CD8-positive, alpha-beta memory T cell (primary cell): ENCODE measurements around the gene SELE. TPM values are rescaled to one million over a fixed set of nuclear protein-coding genes. Genes with fewer than 3 reads are reported as not detected.

Experiments
- CTCF ChIA-PET: fragments of 350-600 bp; sonication (Branson Sonifier 250); formaldehyde crosslinking; loops from one replicate; lab custom pipeline; 2021; ENCODE audit warnings: antibody characterized with exemption; lab: Charles Lee
- POLR2A ChIA-PET: fragments of 350-600 bp; sonication (Branson Sonifier 250); formaldehyde crosslinking; loops from one replicate; lab custom pipeline; 2021; ENCODE audit warnings: antibody characterized with exemption; lab: Charles Lee
- DNase-seq, 5 donors: peaks; one replicate each; pipeline versions ENCODE4 v3.0.0 to v3.0.0-alpha.2; 2020 to 2022; ENCODE audit warnings: mixed read lengths in 1 of 5
- H3K27ac ChIP-seq: one replicate; pipeline ENCODE4 v1.7.0; 2013; ENCODE audit warnings: low read depth, mild to moderate bottlenecking, low read length, moderate library complexity
- H3K27me3 ChIP-seq: 2 replicates; pipeline ENCODE4 v1.7.0; 2013; ENCODE audit warnings: low read length, mild to moderate bottlenecking; ENCODE audit not compliant: insufficient read depth, poor library complexity, severe bottlenecking
- H3K36me3 ChIP-seq: 2 replicates; pipeline ENCODE4 v1.7.0; 2013; ENCODE audit warnings: mild to moderate bottlenecking, low read length, moderate library complexity; ENCODE audit not compliant: insufficient read depth
- H3K4me1 ChIP-seq: 2 replicates; pipeline ENCODE4 v1.7.0; 2013; ENCODE audit warnings: mild to moderate bottlenecking, low read length, moderate library complexity; ENCODE audit not compliant: insufficient read depth
- H3K4me3 ChIP-seq: 2 replicates; pipeline ENCODE4 v1.7.0; 2013; ENCODE audit warnings: mild to moderate bottlenecking, low read length
- H3K9me3 ChIP-seq: 2 replicates; pipeline ENCODE4 v1.7.0; 2013; ENCODE audit warnings: mild to moderate bottlenecking, low read length
- H3K27ac Mint-ChIP-seq, 8 donors: one replicate each; pipeline ENCODE4 v1.8.0; 2020 to 2021; ENCODE audit warnings: mixed read lengths in 8 of 8, mild to moderate bottlenecking in 6 of 8, inconsistent platforms in 3 of 8, moderate library complexity in 3 of 8
- H3K27me3 Mint-ChIP-seq, 2 donors: one replicate each; pipeline ENCODE4 v1.8.0; 2020 to 2021; ENCODE audit warnings: mixed read lengths in 2 of 2, mild to moderate bottlenecking in 1 of 2, moderate library complexity in 1 of 2
- H3K36me3 Mint-ChIP-seq, 3 donors: one replicate each; pipeline ENCODE4 v1.8.0; 2020 to 2021; ENCODE audit warnings: mixed read lengths in 3 of 3, inconsistent platforms in 1 of 3, mild to moderate bottlenecking in 1 of 3
- H3K4me1 Mint-ChIP-seq, 3 donors: one replicate each; pipeline ENCODE4 v1.8.0; 2020 to 2021; ENCODE audit warnings: mixed read lengths in 3 of 3, inconsistent platforms in 1 of 3, mild to moderate bottlenecking in 1 of 3
- H3K4me3 Mint-ChIP-seq, 7 donors: one replicate each; pipeline ENCODE4 v1.8.0; 2020 to 2021; ENCODE audit warnings: mixed read lengths in 7 of 7, mild to moderate bottlenecking in 6 of 7, moderate library complexity in 4 of 7, inconsistent platforms in 2 of 7
- H3K9me3 Mint-ChIP-seq, 5 donors: one replicate each; pipeline ENCODE4 v1.8.0; 2020 to 2022; ENCODE audit warnings: mixed read lengths in 5 of 5, mild to moderate bottlenecking in 3 of 5, moderate library complexity in 2 of 5, inconsistent platforms in 1 of 5
- polyA plus RNA-seq: library from polyadenylated mRNA; unstranded; fragments of 300-500 nt; fragmentation: Illumina TruSeq; gene quantifications from one replicate; pipeline ENCODE4 v1.2.3, GENCODE V29; 2021
- total RNA-seq, 2 experiments: library from RNA; stranded (reverse); gene quantifications; one replicate each; pipeline ENCODE4 v1.2.3, GENCODE V29; 2021

The SELE gene
- total and polyA plus RNA-seq, 3 experiments from 2014 or later = 0.06 TPM; not detected in 2

- no peaks in the 10 kb centered on the region for H3K36me3 ChIP-seq
- no peaks in the 10 kb centered on the region for H3K27me3 ChIP-seq
- CTCF ChIA-PET = no interaction called here
- H3K27ac ChIP-seq = no peak overlapping the region
- Mint-ChIP-seq H3K9me3 (no peaks in the 10 kb centered on the region), H3K27ac (no peak overlapping the region), H3K4me3 (no peak overlapping the region), H3K4me1 (no peaks in the 10 kb centered on the region), H3K36me3 (peaks cover 0 to 1% (median 0%) of the 10 kb centered on the region in 3 donors), H3K27me3 (peaks cover 5 to 12% of the 10 kb centered on the region in 2 donors)
- H3K9me3 ChIP-seq = no peaks in the 10 kb centered on the region
- POLR2A ChIA-PET = no interaction called here
- no peak overlapping the region for H3K4me3 ChIP-seq
- DNase-seq = no peak
- no peaks in the 10 kb centered on the region for H3K4me1 ChIP-seq
Observed at GRCh38 chr1:169762699-169763098, 28.8 kb upstream of the SELE start.

GRCh38 chr1:169759038-169759437, 25.2 kb upstream of the SELE start:
- ChIA-PET CTCF (no interaction called here), POLR2A (no interaction called here)
- no peak overlapping the region for H3K4me3 Mint-ChIP-seq
- no peaks in the 10 kb centered on the region for H3K4me1 ChIP-seq
- no peaks in the 10 kb centered on the region for H3K4me1 Mint-ChIP-seq
- H3K27ac Mint-ChIP-seq = no peak overlapping the region
- H3K27me3 ChIP-seq = peaks cover 4% of the 10 kb centered on the region
- H3K36me3 ChIP-seq = no peaks in the 10 kb centered on the region
- peaks cover 17 to 32% of the 10 kb centered on the region in 2 donors for H3K27me3 Mint-ChIP-seq
- no peak overlapping the region for H3K27ac ChIP-seq
- H3K36me3 Mint-ChIP-seq = no peaks in the 10 kb centered on the region
- DNase-seq = no peak
- no peaks in the 10 kb centered on the region for H3K9me3 ChIP-seq
- no peak overlapping the region for H3K4me3 ChIP-seq
- H3K9me3 Mint-ChIP-seq = no peaks in the 10 kb centered on the region

GRCh38 chr1:169753549-169753948, 19.7 kb upstream of the SELE start:
- Histone ChIP-seq H3K9me3 (no peaks in the 10 kb centered on the region), H3K4me1 (no peaks in the 10 kb centered on the region), H3K36me3 (no peaks in the 10 kb centered on the region), H3K27me3 (peaks cover 4% of the 10 kb centered on the region), H3K27ac (no peak overlapping the region), H3K4me3 (no peak overlapping the region)
- Mint-ChIP-seq H3K4me1 (no peaks in the 10 kb centered on the region), H3K36me3 (no peaks in the 10 kb centered on the region), H3K27me3 (peaks cover 18 to 29% of the 10 kb centered on the region in 2 donors), H3K9me3 (no peaks in the 10 kb centered on the region), H3K27ac (no peak overlapping the region), H3K4me3 (no peak overlapping the region)
- CTCF ChIA-PET = no interaction called here
- no peak for DNase-seq
- POLR2A ChIA-PET = no interaction called here

- no peak overlapping the region for H3K27ac ChIP-seq
- H3K4me1 Mint-ChIP-seq = no peaks in the 10 kb centered on the region
- no peak overlapping the region for H3K27ac Mint-ChIP-seq
- H3K4me3 Mint-ChIP-seq = no peak overlapping the region
- H3K27me3 Mint-ChIP-seq = peaks cover 8 to 13% of the 10 kb centered on the region in 2 donors
- no peaks in the 10 kb centered on the region for H3K36me3 ChIP-seq
- H3K4me1 ChIP-seq = no peaks in the 10 kb centered on the region
- CTCF ChIA-PET = no interaction called here
- no peak for DNase-seq
- H3K9me3 Mint-ChIP-seq = no peaks in the 10 kb centered on the region
- H3K27me3 ChIP-seq = no peaks in the 10 kb centered on the region
- H3K9me3 ChIP-seq = no peaks in the 10 kb centered on the region
- H3K36me3 Mint-ChIP-seq = no peaks in the 10 kb centered on the region
- H3K4me3 ChIP-seq = no peak overlapping the region
- POLR2A ChIA-PET = no interaction called here
Observed at GRCh38 chr1:169750041-169750440, 16.2 kb upstream of the SELE start.

GRCh38 chr1:169746550-169746949, 12.7 kb upstream of the SELE start:
- H3K27me3 ChIP-seq = no peaks in the 10 kb centered on the region
- CTCF ChIA-PET = no interaction called here
- H3K36me3 ChIP-seq = no peaks in the 10 kb centered on the region
- no peak overlapping the region for H3K27ac ChIP-seq
- Mint-ChIP-seq H3K4me3 (no peak overlapping the region), H3K4me1 (no peaks in the 10 kb centered on the region), H3K9me3 (no peaks in the 10 kb centered on the region), H3K27ac (no peak overlapping the region), H3K36me3 (peaks cover 0 to 5% (median 0%) of the 10 kb centered on the region in 3 donors), H3K27me3 (peaks cover 3 to 9% of the 10 kb centered on the region in 2 donors)
- H3K4me3 ChIP-seq = no peak overlapping the region
- POLR2A ChIA-PET = no interaction called here
- no peaks in the 10 kb centered on the region for H3K4me1 ChIP-seq
- DNase-seq = no peak
- H3K9me3 ChIP-seq = no peaks in the 10 kb centered on the region

GRCh38 chr1:169745015-169745861, 11.4 kb upstream of the SELE start:
- no peak overlapping the region for H3K4me3 ChIP-seq
- Mint-ChIP-seq H3K27me3 (peaks cover 3 to 16% of the 10 kb centered on the region in 2 donors), H3K9me3 (no peaks in the 10 kb centered on the region), H3K4me3 (no peak overlapping the region), H3K27ac (no peak overlapping the region), H3K36me3 (peaks cover 0 to 5% (median 0%) of the 10 kb centered on the region in 3 donors), H3K4me1 (no peaks in the 10 kb centered on the region)
- H3K27ac ChIP-seq = no peak overlapping the region
- H3K4me1 ChIP-seq = no peaks in the 10 kb centered on the region
- no peaks in the 10 kb centered on the region for H3K9me3 ChIP-seq
- CTCF ChIA-PET = no interaction called here
- no peaks in the 10 kb centered on the region for H3K36me3 ChIP-seq
- no peaks in the 10 kb centered on the region for H3K27me3 ChIP-seq
- POLR2A ChIA-PET = no interaction called here
- no peak for DNase-seq

- Histone ChIP-seq H3K27ac (no peak overlapping the region), H3K4me3 (no peak overlapping the region), H3K27me3 (no peaks in the 10 kb centered on the region), H3K36me3 (no peaks in the 10 kb centered on the region), H3K4me1 (no peaks in the 10 kb centered on the region), H3K9me3 (no peaks in the 10 kb centered on the region)
- Mint-ChIP-seq H3K4me3 (no peak overlapping the region), H3K27ac (no peak overlapping the region), H3K27me3 (peaks cover 11 to 33% of the 10 kb centered on the region in 2 donors), H3K9me3 (no peaks in the 10 kb centered on the region), H3K36me3 (peaks cover 0 to 5% (median 0%) of the 10 kb centered on the region in 3 donors), H3K4me1 (no peaks in the 10 kb centered on the region)
- CTCF ChIA-PET = no interaction called here
- POLR2A ChIA-PET = no interaction called here
- DNase-seq = no peak
Observed at GRCh38 chr1:169741666-169742394, 8.0 kb upstream of the SELE start.

GRCh38 chr1:169739980-169740379, 6.1 kb upstream of the SELE start:
- Histone ChIP-seq H3K4me3 (no peak overlapping the region), H3K27me3 (no peaks in the 10 kb centered on the region), H3K36me3 (no peaks in the 10 kb centered on the region), H3K4me1 (no peaks in the 10 kb centered on the region), H3K27ac (no peak overlapping the region), H3K9me3 (no peaks in the 10 kb centered on the region)
- peaks cover 0 to 9% (median 0%) of the 10 kb centered on the region in 3 donors for H3K36me3 Mint-ChIP-seq
- no peak for DNase-seq
- no peak overlapping the region for H3K27ac Mint-ChIP-seq
- H3K9me3 Mint-ChIP-seq = no peaks in the 10 kb centered on the region
- H3K27me3 Mint-ChIP-seq = peaks cover 16 to 43% of the 10 kb centered on the region in 2 donors
- H3K4me3 Mint-ChIP-seq = no peak overlapping the region
- ChIA-PET POLR2A (no interaction called here), CTCF (no interaction called here)
- no peaks in the 10 kb centered on the region for H3K4me1 Mint-ChIP-seq
